ENCODE data around the gene UPK2. TPM values are rescaled to one million over a fixed set of nuclear protein-coding genes. Genes with fewer than 3 reads are reported as not detected.

UPK2 gene
- total RNA-seq, result not detected

- no peak for TF ChIP-seq CTCF (IDR thresholded peaks at IDR 0.05; ENCODE audit: low read depth)
Measured at GRCh38 chr11:118956094-118956846, at the start of gene UPK2. Gene UPK2 (plus strand): TSS chr11:118956298. CDS start chr11:118956351, 53 bp downstream.

GRCh38 chr11:118907051-118908042, 48.8 kb upstream of the UPK2 start:
- TF ChIP-seq CTCF (IDR thresholded peaks at IDR 0.05; ENCODE audit: low read depth), result no peak

GRCh38 chr11:118908264-118908663, 47.8 kb upstream of the UPK2 start:
- TF ChIP-seq CTCF (IDR thresholded peaks at IDR 0.05; ENCODE audit: low read depth), result no peak

GRCh38 chr11:118908901-118909618, 47.0 kb upstream of the UPK2 start:
- TF ChIP-seq CTCF (IDR thresholded peaks at IDR 0.05; ENCODE audit: low read depth), result no peak

GRCh38 chr11:118909619-118910308, 46.3 kb upstream of the UPK2 start:
- no peak for TF ChIP-seq CTCF (IDR thresholded peaks at IDR 0.05; ENCODE audit: low read depth)

GRCh38 chr11:118910309-118911112, 45.6 kb upstream of the UPK2 start:
- no peak for TF ChIP-seq CTCF (IDR thresholded peaks at IDR 0.05; ENCODE audit: low read depth)
